HCT116 (cell line): ENCODE results near the gene ACTL6B.

Experiments
- ATF3 ChIP-seq: IDR thresholded peaks from 2 replicates; pipeline ENCODE4 v1.6.1; 2012
- CTCF ChIP-seq, 3 experiments: fragments of 200-600 bp in 1 of 3; sonication (generic) in 1 of 3; IDR thresholded peaks in 2 of 3; conservative IDR thresholded peaks in 1 of 3; 2 replicates each; pipeline ENCODE4 v1.5.1; 2012 to 2017; ENCODE audit warnings: low read depth in 2 of 3, low read length in 2 of 3, antibody characterized with exemption in 1 of 3, borderline replicate concordance in 1 of 3, control low read depth in 1 of 3, mild to moderate bottlenecking in 1 of 3, mixed read lengths in 1 of 3, mixed run types in 1 of 3, moderate library complexity in 1 of 3; ENCODE audit not compliant: insufficient read depth in 1 of 3
- EZH2 ChIP-seq: fragments of 200-600 bp; sonication (generic); IDR thresholded peaks from 2 replicates; pipeline ENCODE4 v1.6.1; 2017; ENCODE audit warnings: antibody characterized with exemption, mixed run types
- EZH2phosphoT487 ChIP-seq: fragments of 200-600 bp; IDR thresholded peaks from 2 replicates; pipeline ENCODE4 v1.6.1; 2018; ENCODE audit warnings: antibody characterized with exemption, borderline replicate concordance
- JUND ChIP-seq: IDR thresholded peaks from 2 replicates; pipeline ENCODE4 v1.6.1; 2012
- POLR2A ChIP-seq: IDR thresholded peaks from 2 replicates; pipeline ENCODE4 v1.7.0; 2011; ENCODE audit warnings: borderline replicate concordance; ENCODE audit not compliant: insufficient read depth, insufficient read length; ENCODE audit errors: extremely low read depth
- POLR2AphosphoS5 ChIP-seq: IDR thresholded peaks from 2 replicates; pipeline ENCODE4 v1.6.1; 2011; ENCODE audit warnings: mild to moderate bottlenecking, low read depth, low read length, moderate library complexity
- REST ChIP-seq: IDR thresholded peaks from 2 replicates; pipeline ENCODE4 v1.6.1; 2012; ENCODE audit warnings: low read depth
- SIN3A ChIP-seq: IDR thresholded peaks from 2 replicates; pipeline ENCODE4 v1.6.1; 2012; ENCODE audit warnings: low read depth
- SRF ChIP-seq: IDR thresholded peaks from 2 replicates; pipeline ENCODE4 v1.6.1; 2012; ENCODE audit warnings: low read depth
- TCF7L2 ChIP-seq: IDR thresholded peaks from 2 replicates; pipeline ENCODE4 v1.7.0; 2011; ENCODE audit warnings: borderline replicate concordance, inconsistent platforms; ENCODE audit not compliant: insufficient read depth, insufficient read length; ENCODE audit errors: extremely low read depth
- YY1 ChIP-seq: IDR thresholded peaks from 2 replicates; pipeline ENCODE4 v1.6.1; 2011; ENCODE audit warnings: low read length, low read depth, moderate library complexity, mild to moderate bottlenecking; ENCODE audit not compliant: insufficient replicate concordance; ENCODE audit errors: extremely low read depth

DNA sequence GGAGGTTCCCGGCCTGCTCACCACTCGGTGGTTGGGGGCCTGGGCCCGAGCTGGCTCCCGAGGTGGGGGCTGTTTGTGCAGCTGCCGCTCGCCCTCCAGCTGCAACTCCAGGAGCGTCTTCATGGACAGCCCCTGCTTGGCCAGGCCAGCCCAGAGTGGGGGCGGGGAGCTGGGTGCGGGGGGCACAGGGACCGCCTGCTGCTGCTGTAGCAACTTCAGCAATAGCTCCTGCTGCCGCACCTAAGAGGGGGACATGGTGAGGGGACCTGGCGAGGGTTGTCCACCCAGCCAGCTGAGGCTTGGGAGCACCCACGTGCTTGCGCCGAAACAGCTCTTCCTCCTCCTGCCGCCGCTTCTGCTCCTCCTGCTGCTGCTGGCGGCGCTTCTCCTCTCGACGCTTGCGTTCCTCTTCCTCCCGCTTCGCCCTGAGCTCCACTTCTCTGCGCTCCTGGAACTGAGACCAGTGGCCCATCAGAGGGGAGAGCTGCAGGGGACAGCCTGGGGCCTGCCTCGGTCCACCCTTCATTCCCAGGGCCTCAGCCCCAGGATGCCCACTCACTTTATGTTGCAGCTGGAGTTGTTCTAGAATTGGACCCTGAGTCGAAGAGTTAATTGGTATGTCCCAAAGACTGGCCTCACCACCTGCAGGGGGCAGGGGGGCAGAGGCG, 26.9 kb upstream of the ACTL6B start:
- TF ChIP-seq JUND = no peak
- TF ChIP-seq ATF3 = no peak
- TF ChIP-seq CTCF (IDR thresholded peaks at IDR 0.05 in 2 of 3, conservative IDR thresholded peaks at IDR 0.05 in 1 of 3; ENCODE audit: borderline replicate concordance in 1 of 3, insufficient read depth in 1 of 3, low read depth in 2 of 3, low read length in 2 of 3) = no peak
- no peak for TF ChIP-seq EZH2phosphoT487
- TF ChIP-seq POLR2A = no peak
- TF ChIP-seq SIN3A = no peak
- no peak for TF ChIP-seq YY1
- no peak for TF ChIP-seq TCF7L2
- TF ChIP-seq POLR2AphosphoS5 = no peak
- no peak for TF ChIP-seq EZH2
- no peak for TF ChIP-seq REST
- TF ChIP-seq SRF = no peak
